Measurements from ENCODE around the gene SERPINH1.

SERPINH1 gene

DNA sequence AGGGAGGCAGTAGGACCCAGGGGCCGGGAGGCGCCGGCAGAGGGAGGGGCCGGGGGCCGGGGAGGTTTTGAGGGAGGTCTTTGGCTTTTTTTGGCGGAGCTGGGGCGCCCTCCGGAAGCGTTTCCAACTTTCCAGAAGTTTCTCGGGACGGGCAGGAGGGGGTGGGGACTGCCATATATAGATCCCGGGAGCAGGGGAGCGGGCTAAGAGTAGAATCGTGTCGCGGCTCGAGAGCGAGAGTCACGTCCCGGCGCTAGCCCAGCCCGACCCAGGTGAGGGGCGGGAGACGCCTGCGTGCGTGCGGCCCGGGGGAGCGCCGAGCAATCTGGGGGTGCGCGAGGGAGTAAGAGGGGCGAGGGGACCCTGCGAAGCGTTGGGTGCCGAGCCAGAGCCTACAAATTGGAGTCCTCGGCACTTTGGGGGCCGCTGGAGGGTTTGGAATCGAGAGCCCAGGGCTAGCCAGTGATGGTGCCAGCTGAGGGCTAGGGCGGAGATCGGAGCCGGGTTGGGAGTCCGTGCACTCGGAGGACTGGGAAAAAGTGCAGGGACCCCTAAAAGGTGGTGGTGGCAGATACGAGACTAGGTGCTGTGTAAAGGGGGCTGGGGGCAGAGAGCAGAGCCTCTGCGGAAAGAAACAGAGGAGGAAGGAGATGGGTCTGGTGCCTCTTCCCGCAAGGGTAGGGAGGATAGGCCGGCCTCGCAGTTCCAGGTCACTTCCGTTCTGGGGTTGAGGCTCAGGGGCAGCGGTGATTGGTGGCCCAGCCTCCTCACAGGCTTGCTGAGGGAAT is at the start of gene SERPINH1:
TSS of gene SERPINH1 (plus strand) at position 206 of the 788 bp plus-strand sequence. CDS start 4,097 bp downstream, outside the sequence.
- DNase-seq (ENCODE audit: low read depth), result peak; percentile 36

DNA sequence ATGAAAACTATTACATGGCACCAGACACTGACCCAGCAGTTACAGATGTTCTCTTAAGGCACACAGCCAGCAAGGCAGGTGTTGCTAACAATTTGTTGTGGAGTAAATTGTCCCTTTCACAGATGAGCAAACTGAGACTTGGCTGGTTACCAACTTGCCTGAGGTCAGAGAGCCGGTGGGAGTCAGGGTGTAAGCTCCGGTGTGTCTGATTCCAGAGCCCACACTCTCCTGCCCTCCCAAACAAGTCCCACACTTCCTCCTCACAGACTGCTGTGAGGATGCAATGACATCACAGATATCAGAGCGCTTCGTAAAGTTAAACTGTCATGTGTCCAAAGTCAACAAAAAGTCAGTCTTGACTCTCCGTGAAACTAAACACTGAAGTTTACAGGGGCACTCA is 48.8 kb upstream of the SERPINH1 start:
- no peak for DNase-seq (ENCODE audit: low read depth)

DNA sequence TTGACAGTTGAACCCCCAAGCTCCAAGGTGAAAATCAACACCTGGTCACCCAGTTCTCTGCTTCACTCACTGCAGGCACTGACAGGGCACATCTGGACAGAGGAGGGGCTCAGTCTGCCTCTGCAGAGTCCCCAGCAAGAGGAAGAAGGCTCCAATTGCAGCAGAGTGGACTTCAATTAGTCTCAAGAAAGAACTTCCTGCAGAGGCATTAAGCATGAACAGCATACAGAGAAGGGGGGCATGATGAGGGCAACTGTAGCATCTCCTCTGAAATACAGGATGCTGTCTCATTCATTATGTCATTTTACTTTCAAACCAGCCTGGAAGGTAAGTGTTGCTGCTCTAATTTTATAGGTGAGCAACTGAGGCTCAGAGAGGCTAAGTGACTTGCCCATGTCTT is 47.5 kb upstream of the SERPINH1 start:
- no peak for DNase-seq (ENCODE audit: low read depth)

DNA sequence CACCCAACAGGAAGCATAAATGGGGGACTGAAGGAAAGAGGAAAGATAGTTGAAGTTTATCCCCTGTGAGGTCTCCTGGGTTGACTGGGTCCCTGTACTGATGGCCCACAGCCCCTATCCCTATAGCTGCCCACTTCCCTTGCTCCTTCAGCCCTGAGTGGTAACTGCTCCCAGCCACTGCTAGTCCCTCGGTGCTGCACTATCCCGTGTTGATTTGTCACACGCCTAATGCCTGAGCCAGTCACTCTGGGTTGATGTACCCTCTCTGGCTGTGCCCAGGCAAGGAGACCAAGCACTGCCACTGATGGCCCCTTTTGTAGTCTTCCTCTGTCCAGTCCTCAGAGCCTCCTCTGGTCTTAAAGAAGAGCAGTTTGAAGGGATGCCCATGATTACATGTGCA is 45.9 kb upstream of the SERPINH1 start:
- no peak for DNase-seq (ENCODE audit: low read depth)

DNA sequence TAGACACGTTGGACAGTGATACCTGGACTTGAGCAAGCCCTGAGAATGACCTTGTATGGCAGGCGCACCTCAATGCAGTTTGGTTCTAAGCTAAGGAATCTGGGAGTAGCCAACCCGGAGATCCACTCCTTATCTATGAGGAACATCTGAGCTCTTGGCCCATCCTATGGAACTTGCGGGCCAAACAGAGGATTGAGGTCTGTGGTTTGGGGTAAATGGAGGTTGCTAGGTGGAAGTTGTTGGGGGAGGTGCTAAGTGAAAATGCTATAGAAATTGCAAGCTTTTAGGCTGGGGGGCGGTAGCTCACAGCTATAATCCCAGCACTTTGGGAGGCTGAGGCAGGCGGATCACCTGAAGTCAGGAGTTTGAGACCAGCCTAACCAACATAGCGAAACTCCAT is 45.2 kb upstream of the SERPINH1 start:
- no peak for DNase-seq (ENCODE audit: low read depth)

DNA sequence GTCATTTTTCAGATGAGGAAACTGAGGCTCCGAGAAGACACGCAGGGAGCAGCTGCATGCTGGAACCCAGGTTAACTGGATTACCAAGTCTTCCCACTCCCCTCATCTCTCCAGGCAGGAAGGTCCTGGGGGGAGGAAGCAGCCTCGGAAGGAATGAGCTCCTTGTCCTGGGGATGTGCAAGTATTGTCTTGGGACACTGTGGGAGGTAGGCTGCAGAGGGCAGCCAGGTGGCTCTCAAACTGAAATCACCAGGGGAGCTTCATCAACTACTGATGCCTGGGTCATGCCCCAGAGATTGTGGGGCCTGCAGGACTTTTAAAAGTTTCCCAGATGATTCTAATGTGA is 43.9 kb upstream of the SERPINH1 start:
- no peak for DNase-seq (ENCODE audit: low read depth)

DNA sequence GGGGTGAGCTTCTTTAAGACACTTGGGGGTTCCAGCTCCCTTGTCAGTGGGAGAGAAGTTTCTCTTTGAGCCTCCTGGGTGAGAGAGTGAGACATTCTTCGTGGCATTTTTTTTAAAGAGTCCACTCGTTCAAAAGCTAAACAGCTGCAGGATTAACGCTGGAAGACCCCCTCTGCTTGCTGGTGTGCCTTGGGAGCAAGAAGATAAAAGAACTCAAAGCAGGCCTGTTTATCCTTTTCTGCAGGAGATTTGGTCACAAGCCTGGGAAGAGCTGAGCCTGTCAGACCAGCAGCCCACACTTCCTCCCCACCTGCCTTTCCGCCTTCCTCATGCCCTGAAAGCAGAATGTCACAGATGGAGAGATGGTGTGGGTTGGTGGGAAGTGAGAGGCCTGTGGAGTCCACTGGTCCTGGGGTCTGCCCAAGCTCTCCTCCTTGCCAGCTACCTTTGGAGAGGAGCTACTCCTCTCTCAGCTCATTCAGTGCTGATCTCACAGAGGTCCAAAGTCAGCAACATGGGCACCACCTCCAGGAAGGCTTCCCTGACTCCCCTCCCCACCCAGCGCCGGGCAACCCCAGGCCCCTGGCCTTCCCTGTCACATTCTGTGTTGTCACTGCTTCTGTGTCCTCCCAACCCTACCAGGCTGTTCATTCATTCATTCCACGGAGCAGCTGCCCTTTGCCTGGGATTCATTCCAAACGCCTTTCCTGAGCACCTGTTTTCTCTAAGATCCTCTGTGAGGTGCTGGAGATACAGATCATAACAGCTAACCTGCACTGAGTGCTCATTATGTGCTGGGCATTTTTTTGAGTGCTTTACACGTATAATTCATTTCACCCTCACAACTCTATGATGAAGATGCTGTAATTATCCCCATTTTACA is 43.0 kb upstream of the SERPINH1 start:
- DNase-seq (ENCODE audit: low read depth), result no peak

DNA sequence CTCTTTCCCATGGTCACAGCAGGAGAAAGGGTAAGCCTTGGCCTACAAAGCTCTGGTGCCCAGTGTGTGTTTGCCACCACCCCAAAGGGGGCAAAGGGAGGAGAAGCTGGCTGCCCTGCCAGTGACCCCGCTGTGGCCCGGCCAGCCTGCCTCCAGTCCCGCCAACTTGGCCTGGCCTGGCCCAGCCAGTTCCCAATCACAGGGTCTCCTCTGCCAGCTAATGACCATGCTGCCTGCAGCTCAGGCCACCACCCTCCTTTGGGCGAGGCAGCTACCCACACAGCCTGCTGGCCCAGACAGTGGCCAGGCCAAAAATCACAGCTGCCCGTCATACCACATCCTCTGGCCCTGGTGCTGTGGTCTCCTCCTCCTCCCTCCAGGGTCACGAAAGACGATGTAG is 41.4 kb upstream of the SERPINH1 start:
- no peak for DNase-seq (ENCODE audit: low read depth)

DNA sequence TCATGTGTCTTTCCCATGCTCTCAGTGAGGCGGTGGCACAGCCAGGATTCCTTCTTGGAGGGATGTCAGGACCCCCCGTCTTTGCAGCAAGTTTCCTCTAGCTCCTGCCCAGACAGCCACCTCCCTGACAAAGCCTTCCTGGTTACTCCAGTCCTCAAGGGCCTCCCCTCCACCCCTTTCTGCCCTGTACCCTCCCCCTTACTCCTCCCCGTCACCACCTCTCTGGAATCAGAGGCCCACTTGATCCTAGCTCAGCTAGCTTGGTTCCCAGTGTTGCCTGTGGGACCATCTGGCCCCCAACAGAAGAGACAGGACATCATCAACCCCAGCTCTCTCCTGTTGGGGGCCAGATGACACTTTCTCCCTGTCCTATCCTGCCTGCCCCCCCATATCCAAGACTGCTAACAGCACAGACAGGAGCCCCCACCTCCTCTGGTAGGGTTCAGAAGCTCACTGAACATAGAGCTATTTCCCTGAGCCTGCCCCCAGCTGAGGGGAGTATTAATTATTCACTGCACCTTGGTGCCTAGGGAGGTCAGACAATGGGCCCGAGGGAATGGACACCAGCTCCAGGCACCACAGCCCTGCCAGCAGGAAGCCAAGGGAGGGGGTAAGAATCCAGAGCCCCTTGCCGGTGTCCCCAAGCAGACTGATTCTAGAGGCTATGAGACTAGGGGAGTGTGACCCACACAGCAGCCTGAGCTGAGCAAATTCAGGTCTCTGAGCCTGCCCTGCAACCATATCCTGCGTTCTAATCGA is 39.6 kb upstream of the SERPINH1 start:
- DNase-seq (ENCODE audit: low read depth), result no peak

DNA sequence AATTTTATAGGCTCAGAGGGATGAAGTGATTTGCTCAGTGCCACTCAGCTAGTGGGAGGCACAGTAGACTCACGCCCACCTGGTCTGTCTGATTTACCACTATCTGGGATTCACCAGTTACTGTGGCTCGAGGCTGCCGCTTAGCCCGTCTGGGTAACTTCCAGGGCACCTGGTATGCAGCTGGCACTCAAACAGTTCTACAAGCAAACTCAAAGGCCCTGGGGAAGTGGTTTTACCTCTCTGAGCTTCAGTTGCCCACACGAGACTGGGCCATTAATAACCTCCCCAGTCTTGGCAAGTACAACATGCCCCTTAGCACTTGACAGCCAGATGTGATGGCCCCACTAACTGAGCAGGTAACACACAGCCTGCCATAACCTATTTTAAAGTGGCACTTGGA is 38.9 kb upstream of the SERPINH1 start:
- no peak for DNase-seq (ENCODE audit: low read depth)

DNA sequence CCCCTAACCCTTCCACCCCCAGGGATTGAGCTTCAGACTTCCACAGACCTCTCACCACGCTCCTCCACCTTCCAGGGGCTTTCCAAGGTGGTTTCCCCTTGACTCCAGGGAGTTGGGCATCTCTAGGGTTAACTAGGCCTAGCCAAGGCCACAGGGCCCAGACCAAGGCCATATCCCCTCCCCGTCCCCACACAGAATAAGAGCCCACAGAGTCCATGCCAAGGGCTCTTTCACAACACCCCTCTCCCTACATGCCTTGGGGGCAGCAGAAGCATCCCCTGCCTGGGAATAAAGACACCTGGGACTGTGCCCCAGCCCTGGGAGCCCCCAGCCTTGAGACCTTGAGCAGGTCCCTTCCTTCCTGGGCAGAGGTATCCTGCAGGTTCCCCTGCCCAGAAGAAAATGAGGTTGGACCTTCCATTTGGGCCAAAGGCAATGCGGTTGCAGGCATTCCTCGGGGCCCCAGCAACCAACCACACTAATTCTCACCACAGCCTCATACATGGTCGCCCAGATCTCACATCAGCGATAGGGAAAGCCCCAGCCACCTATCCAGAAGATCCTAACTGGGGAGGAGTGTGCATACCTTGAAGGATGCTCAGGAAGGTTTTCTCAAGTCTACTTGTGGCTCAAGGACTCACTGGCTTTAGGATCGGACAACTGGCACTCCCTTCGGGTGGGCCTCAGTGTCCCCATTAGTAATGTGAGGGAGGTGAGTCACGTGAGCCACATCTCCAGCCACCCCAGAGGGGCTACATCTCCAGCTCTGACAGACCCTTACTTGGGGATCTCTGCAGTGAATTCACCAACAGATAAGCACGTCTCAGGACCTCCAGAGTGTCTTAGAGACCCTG is 38.0 kb upstream of the SERPINH1 start:
- no peak for DNase-seq (ENCODE audit: low read depth)

DNA sequence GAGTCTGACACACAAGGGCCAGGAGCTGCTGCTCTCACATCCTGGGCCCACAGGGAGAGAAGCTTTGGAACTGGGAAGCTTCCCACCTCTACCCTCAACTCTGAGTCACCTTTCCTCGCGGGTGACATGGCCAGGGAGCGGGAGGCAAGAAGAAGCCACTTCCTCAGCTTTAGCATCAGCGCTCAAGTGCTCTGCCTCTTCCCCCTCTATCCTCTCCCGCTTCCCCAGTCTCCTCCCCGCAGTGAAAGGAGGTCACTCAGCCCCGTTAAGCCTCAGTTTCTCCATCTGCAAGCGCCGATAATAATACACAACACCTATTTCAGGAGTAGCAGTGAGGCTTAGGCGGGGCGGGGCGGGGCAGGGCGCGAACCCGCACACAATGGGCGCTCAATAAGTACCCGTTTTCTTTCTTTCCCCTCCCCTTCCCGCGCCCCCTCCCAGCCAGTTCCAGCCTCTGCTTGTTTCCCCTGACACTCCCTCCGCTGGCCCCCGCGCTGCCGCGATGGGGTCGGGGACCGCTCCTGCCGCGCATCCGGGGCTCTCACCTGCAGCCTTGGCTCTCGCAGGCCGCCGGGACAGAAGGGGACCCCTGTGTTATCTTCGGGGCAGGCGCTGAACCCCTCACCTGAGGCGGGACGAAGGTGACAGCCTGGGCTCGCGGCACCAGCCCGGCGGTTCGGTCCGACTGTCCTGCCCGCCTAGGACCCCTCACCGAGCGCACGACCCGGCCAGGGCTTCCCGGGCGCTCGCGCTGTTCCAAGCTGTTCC is 37.2 kb upstream of the SERPINH1 start:
- DNase-seq (ENCODE audit: low read depth), result peak; percentile 44

DNA sequence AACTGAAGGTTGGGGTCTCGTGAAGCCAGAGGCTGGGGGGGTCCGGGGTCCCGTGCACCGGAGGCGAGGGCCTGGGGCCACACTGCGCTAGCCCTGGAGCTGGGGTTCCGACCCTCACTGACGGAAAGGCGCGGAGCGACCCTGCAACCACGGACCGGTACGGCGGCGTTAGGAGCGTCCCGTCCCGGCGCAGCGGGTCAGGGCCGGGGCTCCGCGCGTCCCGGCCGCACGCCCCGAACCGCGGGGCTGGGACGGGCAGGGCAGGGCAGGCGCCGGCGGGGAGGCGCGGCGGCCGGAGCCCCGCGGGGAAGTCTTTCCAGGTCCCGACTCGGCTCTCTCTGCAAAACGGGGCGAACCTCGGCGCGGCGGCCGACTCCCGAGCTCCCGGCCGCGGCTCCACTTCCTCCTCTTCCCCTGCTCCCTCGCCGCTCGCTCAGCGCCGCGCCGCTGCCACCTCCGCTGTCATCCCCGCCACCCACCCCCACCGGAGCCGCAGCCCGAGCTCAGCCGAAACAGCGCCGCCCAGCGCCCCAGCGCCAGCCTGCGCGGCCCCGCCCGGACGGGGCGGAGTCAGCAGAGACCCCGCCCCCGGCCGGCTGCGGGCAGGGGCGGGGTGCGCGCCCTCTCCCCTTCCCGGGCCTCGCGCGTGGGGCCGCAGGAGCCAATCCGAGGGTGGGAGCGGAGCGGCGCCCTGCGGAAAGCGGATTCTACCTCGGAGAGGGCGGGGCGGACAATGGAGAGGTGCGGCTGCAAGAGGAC is 36.4 kb upstream of the SERPINH1 start, which contains the start of gene GDPD5:
TSS of gene GDPD5 (minus strand) at position 509 of the 759 bp plus-strand sequence. CDS start 48,206 bp downstream, outside the sequence.
- peak; percentile 84 for DNase-seq (ENCODE audit: low read depth)

DNA sequence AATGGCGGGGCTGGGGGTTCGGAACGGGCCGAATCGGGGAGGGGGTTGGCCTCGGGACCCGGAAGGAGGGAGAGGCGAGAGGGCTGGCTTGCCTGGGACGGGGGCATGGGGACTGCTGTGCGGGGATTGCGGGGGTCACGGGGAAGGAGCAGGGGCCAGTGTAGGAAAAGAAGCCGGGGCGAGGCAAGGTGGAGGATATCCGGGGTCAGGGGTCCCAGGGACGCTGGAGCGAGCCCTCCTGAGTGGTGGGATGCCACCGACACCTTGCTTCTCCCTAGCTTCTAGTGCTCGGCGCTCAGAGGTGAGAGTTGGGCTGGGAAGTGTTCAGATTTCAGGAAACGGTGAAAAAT is 35.9 kb upstream of the SERPINH1 start:
- DNase-seq (ENCODE audit: low read depth), result no peak

DNA sequence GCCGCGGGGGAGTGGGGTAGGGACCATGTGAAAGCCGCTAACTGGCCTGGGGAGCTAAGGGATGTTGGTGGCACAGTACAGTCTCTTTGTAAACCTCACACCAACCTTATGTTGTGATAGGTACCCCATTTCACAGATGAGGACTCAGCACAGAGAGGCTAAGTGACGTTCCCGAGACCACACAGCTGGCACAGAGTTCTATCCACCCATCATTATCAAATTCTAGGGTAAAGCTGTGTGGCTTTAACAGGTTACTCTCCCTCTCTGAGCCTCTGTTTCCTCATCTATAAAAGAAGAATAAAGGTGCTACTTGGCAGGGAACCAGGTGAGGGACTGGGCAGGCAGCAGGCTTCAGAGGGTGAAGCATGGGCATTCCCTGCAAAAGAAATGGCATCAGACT is 34.9 kb upstream of the SERPINH1 start:
- DNase-seq (ENCODE audit: low read depth), result no peak

DNA sequence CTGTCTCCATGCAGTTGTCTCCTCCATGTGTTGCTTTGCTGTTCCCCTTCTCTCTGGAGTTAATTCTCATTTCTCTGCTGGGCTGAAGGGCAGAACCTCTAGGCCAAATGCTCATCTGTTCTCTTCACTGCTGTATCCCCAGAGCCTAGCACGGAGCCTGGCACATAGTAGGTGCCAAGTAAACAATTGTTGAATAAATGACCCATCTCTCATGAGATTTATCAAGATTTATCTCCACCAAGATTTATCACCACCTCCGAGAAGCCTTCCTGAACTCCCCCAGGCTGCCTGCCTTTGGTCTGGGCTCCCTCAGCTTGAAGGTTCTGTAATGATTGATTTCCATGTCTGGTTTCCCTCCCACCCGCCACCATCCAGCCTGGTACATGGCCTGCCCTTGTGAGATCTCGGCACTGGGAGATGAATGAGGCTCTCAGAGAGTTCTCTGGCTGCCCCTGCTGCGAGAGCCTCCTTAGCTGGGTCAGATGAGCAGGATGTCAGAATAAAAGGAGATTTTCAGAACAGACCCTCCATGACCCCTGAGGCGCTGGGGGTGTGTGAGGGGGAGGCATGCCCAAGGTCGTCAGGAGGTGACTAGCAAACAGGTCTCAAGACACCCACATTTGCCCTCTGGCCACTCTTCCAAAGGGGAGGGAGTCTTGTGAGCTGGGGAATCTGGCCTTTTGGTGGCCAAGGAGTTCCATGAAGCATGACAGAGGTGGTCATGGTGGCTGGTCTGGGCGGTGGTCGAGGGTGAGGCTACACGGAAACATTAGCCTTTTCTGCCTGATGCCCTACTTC is 33.9 kb upstream of the SERPINH1 start:
- no peak for DNase-seq (ENCODE audit: low read depth)

DNA sequence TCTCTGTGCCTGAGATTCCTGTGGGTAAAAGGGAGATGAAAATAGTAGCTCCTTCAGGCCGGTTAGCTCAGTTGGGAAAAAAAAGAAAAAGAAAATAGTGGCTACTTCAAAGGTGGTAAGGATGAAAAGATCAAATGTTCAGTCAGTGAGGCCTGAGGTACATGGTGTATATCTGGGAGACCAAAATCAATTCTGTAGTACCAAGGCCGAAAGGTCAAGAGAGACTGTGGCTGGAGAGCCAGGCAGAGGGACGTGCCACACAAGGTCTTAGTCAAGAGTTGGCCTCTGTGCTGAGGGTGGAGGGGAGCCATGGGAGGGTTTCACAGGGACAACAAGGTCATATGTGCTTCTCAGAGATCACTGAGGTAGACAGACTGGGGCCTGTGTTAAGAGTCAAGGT is 31.5 kb upstream of the SERPINH1 start:
- no peak for DNase-seq (ENCODE audit: low read depth)

DNA sequence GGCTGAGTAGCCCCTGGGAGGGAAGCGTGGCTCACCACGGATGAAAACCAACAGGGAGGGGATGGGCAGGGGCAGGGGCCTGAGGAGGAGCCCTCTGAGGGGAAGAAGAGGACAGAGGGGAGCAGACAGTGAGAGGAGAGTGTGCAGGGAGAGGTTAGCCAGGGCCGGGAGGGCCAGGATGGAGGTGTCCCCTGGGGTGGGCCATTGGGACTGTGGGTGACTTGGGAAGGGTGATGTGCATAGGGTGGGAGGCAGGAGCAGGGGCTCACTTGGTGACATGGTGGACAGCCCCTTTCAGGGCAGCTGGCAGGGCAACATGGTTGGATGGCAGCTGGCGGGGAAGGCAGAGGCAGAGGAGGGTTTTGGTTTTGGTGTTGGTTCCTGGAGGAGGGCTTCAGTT is 30.7 kb upstream of the SERPINH1 start:
- DNase-seq (ENCODE audit: low read depth), result no peak
